ENCODE measurements around the gene CDC42EP5.

GRCh38 chr19:54424201-54424600 is 48.9 kb downstream of the CDC42EP5 start:
- TF ChIP-seq CTCF (IDR thresholded peaks at IDR 0.05; ENCODE audit: borderline replicate concordance, extremely low read depth, low read length, poor library complexity, severe bottlenecking), result no peak
- TF ChIP-seq EZH2 (IDR thresholded peaks at IDR 0.05; ENCODE audit: borderline replicate concordance, low read depth, low read length, severe bottlenecking), result no peak

Data from DND-41 (cell line).